ENCODE measurements around the gene INPP5D.

GRCh38 chr2:233161730-233162129, 101.6 kb downstream of the INPP5D start:
- TF ChIP-seq EZH2phosphoT487 (IDR thresholded peaks at IDR 0.05; ENCODE audit: borderline replicate concordance, low read depth) (no peak), CTCF (IDR thresholded peaks at IDR 0.05) (no peak), TAF1 (IDR thresholded peaks at IDR 0.05; ENCODE audit: borderline replicate concordance, low read depth, low read length) (no peak)
